NCI-H2107 (cell line): ENCODE measurements around the gene PRLR.

Source experiments
- DNase-seq: peaks from one replicate; lab custom pipeline; 2025; lab: John Stamatoyannopoulos, UW

Gene PRLR

DNA sequence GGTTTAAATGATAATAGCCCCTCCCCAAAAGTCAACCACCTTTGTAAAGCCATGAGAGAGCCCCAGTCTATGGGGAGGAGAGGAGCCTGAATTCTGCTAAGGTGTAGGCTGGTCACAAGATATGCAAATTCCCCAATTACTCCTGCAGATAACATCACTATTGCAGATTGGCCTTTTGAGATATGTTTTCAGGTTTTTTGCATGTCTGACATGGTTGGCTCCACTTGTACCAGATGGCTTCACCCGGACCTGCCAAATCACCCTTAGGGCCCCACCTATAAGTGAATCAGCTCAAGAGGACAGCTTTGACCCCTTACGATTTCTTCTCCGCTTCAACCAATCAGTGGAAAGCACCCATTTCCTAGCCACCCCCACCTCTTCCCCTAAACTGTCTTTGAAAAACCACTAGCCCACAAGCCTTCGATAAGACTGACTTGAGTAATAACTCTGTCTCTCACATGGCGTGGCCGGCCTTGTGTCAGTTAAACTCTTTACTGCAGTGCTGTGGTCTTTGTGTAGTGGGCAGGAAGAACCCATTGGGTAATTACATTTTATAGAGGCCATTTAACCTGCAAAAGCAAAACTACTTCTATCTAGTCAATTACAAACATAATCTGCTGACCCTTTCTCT lies 69.7 kb downstream of the PRLR start:
- DNase-seq, result no peak

DNA sequence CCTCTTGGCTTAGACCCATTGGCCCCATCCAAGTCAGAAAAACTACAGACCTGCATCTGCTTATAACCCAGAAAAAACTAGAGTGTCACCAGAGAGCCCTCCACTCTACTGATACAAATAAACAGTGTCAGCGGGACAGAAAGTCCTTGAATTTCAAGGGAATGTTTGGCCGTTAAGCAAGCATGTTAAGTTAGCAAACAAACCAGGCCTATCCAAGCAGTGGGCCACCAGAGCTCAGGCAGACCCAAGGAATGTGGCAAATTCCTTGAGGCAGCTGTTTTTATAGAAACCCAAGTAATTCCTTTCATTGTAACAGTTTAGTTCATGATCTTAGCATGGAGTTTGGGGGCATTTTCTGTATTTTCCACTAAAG lies 70.9 kb downstream of the PRLR start:
- DNase-seq, result no peak

- no peak for DNase-seq
Observed at GRCh38 chr5:35158622-35159369, 71.5 kb downstream of the PRLR start.

GRCh38 chr5:35158204-35158603 lies 72.1 kb downstream of the PRLR start:
- DNase-seq, result no peak

DNA sequence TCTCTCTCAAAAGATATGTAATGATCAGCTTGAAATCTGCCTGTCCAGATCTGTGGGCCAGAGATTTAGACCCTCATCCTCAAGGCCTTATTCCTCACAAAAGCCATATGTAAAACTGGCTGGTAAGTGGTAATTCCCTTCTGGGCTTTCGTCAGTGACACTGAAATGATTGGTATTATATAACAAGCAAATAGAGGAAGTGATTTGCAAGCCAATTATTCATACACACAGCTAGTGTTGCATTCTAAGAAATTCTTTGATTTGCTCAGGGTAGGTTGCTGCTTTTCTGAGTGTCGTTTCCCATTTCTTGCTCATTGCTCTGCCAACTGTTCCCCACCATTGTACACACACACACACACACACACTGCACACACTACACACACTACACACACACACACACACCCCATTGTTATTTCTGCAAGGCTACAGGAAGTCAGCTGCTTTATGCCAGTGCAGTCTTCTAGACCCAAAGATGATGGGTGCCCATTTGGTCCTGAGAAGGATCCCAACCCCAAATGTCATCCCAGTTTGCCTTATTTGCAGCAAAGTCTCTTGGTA lies 76.8 kb downstream of the PRLR start:
- no peak for DNase-seq

GRCh38 chr5:35152733-35153132 lies 77.6 kb downstream of the PRLR start:
- DNase-seq, result no peak

GRCh38 chr5:35151146-35151920 lies 79.0 kb downstream of the PRLR start:
- no peak for DNase-seq

DNA sequence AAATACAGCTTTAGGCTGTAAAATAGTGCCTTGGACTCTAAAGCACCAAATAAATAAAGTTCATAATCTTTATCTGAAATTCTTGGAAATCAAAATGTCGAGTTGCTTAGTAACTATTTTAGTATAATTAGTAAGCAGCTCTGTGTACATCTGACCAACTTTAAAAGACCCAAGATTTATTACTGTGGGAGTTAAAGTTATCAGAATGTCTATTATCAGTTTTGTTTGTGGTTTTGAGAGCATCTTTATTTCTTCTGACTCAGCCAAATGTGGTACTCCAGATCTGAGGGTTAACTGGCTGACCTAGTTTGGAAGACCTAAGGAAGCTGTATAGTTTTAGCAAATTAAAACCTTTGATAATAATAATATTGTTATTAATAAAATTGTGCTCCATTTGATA lies 81.2 kb downstream of the PRLR start:
- no peak for DNase-seq

DNA sequence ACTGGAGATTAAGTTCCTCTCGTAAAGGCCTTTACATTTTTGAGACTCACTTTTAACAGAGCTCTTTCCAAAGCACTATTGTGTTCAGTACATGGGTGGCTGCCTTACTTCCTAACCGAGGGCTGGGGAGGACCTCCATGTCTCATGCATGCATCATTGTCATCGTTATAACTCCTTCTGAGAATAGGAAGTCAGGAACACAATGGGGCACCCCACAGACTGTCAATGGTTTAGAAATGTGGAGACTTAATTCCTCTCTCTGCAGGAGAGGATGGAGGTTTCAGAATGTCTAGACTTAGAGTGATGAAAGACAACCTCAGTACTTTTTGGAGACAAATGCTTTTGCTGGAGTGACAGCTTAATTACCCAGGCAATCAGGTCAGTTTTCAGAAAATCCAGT lies 83.9 kb downstream of the PRLR start:
- no peak for DNase-seq

- no peak for DNase-seq
Observed at GRCh38 chr5:35145691-35146317, 84.5 kb downstream of the PRLR start.

DNA sequence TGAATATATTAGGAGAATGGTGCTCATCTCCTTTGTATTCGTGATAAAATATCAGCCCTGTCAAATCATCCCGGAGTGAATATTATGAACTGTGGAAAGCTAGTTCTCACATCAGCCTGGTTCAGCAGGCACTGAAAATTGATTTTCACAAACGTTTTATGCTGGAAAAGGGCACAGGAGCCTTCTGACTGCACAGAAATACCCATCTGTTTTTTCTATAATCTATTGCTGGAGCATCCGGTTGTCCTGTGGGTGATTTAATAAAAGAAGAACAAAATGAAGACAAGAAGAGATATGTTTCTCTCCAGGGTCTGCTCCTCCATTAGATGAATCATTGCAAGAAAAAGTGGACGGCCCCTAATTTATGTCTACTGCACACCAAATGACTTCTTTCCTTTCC lies 85.3 kb downstream of the PRLR start:
- DNase-seq, result no peak

DNA sequence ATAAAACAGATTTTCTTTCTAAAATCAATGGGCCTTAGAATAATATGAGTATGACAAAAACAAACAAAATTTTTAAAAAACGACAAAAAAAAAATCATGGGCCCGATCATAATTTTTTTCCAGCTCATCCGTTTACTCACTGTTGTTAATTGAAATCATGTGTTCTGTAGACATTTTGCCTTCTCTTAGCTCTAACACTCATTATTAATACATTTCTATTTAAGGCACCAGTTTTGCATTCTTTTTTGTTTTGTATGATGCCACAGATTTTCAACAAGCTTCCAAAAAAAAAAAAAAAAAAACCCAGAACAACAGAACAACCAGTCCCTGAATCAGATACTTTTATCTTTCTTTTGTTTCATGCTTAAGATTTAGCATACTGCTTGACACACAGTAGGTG lies 86.4 kb downstream of the PRLR start:
- no peak for DNase-seq

DNA sequence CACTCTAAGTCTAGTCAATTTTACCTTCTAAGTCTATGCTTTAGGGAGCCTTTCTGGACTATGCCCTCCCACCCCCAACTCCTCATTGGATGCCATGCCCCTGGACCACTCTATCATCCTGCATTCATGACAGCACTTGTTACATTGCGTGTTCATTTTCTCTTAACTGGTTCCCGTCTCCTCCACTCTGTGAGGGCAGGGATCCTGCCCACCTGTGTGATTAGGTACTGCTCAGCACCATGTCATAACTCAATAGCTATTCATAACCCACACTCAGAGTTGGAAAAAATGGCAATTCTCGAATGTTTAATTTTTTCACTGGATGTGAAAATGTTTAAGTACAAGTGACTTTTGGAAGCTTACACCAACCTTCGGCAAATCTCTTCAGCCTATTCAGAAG lies 88.5 kb downstream of the PRLR start:
- DNase-seq, result no peak

- no peak for DNase-seq
Observed at GRCh38 chr5:35138232-35138631, 92.1 kb downstream of the PRLR start.

DNA sequence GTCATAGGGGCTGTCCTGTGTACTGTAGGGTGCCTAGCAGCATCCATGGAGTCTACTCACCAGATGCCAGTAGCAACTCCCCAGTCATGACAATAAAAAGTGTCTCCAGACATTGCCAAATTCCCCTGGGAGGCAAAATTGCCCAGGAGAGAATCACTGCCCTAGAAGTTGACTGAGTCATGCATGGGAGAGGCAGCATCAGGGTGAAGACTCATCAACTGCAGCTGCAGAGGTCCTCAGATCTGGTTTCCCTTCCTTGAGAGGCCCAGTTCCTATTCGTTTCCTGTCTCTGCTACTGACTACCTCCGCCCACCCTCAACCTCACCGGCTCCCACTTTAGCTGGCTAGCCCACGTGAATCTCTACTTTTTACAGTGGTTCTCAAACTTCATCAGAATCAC lies 93.9 kb downstream of the PRLR start:
- DNase-seq, result no peak

DNA sequence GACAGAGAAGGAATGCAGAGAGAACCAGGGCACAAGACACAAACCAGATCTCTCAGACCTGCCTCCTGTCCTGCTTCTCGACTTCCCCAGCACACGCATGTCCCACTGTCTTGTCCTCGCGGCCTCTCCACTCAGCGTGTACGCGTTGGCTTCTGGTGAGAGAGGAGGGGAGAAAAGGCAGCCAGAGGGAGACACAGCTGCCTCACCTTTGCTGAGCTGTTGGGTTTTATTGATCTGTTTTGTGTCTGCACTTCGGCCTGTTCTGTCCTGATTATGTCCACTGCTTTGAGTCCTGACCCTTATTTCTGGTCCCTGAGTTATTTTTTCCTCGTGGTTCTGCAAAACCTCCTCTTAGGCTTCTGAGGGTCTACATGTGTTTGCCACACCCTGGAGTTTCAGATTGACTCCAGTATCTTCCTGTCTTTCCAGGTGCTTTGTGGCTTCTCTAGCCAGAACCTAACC lies 95.0 kb downstream of the PRLR start:
- no peak for DNase-seq

DNA sequence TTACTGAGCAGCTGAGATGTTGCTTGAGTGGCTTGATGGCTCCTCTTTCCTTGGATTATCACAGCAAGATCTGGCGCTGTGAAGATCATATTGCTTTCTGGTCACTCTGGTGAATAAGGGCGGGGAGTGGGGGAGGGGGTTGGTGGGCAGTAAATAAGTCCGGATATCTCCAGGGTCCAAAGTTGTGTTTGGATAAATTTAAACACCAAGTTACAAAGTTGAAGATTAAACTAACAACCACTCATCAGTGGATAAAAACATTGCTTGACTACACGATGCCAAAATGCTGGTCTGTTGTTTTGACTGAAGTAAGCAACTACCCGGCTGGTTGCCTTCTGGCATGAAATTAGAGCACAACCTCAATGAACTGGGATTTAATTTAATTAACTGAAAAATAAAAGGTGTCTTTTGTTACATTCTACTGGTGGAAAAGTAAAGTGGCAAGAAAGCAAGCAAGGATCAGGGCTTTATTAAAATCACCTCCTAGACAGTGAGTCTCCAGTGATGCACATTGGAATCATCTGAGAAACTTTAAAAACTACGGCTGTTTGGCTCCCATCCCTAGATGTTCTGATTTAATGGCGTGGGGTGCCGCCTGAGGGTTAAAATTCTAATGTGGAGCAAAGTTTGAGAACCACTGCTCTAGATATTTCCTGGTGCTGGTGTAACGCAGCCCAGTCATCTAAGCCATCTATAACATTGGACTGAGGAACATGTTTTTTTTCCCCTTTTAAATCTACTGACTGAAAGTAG lies 95.8 kb downstream of the PRLR start:
- no peak for DNase-seq

DNA sequence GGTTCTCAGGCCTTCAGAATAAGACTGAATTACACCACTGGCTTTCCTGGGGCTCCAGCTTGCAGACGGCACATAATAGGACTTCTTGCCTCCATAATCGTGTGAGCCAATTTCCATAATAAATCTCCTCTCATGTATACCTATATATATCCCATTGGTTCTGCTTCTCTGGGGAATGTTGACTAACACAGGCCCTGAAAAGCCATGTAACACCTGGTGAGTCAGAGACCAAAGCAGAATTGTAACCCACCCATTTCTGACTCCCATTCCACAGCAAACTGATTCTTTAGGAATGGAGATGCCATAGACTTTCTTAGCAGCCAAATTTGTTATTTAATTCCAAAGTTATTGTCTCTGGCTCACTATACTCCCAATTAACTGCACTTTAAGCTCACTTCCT lies 97.1 kb downstream of the PRLR start:
- no peak for DNase-seq

DNA sequence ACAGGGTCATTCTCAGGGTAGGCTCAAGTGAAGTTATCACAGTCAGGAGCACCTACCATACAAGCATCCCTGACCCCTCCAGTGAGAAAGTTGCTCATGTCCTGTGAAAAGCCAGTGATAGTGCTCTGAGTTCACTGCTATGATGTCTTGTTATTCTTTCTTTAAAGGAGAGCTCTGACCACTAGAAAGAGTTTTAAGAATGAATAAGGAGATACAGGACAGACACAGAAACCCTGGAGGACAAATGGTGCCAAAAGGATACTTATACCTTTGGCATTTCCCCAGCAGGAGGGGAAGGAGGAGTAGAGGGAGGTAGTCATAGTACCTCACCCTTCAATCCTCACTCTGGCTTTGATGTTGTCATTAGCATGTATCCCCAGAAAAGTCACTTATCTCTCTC lies 98.6 kb downstream of the PRLR start:
- no peak for DNase-seq

DNA sequence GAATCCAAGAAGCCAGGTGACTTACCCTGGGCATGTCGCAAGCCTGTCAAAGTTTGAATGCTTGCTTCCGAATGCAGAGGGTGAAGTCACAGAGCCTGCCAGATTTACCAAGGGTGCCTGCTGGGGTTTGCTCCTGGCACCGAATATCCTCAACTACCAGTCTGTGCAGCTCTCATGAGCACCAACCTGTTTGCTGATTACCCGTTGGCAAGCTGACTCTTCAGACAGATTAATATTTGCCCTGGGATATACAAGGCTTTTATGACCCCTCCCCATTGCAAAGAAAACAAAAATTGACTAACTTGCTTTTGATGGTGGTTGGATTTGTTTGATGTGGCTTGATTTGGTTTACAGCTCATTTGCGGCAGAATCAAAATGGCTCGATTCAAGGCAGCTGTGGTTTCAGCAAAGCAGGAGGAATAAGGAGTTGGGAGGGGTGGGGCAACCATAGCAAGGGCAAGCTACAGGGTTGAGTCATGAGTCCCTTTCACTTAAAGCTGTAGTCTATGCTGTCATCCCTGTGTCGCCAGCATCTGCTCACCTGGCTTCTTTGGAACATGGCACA lies 100.3 kb downstream of the PRLR start:
- no peak for DNase-seq

GRCh38 chr5:35129276-35129675 lies 101.0 kb downstream of the PRLR start:
- no peak for DNase-seq
